Measurements from ENCODE around the gene ITPR1.

DNA sequence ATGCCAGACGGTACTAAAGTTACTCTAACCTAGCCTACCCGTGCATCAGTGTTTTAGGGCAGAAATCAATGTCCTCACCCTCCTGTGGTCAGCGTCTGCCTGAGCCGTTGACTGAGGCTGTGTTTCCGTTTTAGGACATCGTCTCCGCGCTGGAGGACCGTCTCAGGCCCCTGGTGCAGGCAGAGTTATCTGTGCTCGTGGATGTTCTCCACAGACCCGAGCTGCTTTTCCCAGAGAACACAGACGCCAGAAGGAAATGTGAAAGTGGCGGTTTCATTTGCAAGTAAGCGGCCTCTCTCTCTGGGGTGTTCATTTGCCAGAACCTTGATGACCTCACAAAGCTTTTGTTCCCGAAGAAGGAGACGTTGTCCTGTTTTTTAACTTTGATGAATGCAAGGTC lies 217.0 kb downstream of the ITPR1 start:
- TF ChIP-seq RCOR1 (IDR thresholded peaks at IDR 0.05; ENCODE audit: insufficient replicate concordance, low read length): no peak
- TF ChIP-seq, protein P1, sequence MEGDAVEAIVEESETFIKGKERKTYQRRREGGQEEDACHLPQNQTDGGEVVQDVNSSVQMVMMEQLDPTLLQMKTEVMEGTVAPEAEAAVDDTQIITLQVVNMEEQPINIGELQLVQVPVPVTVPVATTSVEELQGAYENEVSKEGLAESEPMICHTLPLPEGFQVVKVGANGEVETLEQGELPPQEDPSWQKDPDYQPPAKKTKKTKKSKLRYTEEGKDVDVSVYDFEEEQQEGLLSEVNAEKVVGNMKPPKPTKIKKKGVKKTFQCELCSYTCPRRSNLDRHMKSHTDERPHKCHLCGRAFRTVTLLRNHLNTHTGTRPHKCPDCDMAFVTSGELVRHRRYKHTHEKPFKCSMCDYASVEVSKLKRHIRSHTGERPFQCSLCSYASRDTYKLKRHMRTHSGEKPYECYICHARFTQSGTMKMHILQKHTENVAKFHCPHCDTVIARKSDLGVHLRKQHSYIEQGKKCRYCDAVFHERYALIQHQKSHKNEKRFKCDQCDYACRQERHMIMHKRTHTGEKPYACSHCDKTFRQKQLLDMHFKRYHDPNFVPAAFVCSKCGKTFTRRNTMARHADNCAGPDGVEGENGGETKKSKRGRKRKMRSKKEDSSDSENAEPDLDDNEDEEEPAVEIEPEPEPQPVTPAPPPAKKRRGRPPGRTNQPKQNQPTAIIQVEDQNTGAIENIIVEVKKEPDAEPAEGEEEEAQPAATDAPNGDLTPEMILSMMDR (conservative IDR thresholded peaks at IDR 0.05; ENCODE audit: low read depth, low read length): no peak
- TF ChIP-seq MXI1 (IDR thresholded peaks at IDR 0.05; ENCODE audit: borderline replicate concordance, low read depth, low read length): no peak
- no peak for TF ChIP-seq CEBPB (IDR thresholded peaks at IDR 0.05; ENCODE audit: low read depth, low read length)
- no peak for TF ChIP-seq NFE2L2 (IDR thresholded peaks at IDR 0.05; ENCODE audit: low read depth, low read length)
